GM12891 (cell line): ENCODE results near the gene SLC44A1.

Experiments used
- DNase-seq: peaks from one replicate; pipeline ENCODE4 v3.0.0; 2011; ENCODE audit warnings: low spot score; ENCODE audit not compliant: insufficient read length
- FAIRE-seq: peaks from 2 replicates; lab custom pipeline; 2011; peaks lifted over from hg19 to GRCh38; lab: Jason Lieb, UNC
- PAX5 ChIP-seq: IDR thresholded peaks from 2 replicates; pipeline ENCODE4 v1.6.1; 2011; ENCODE audit warnings: low read length, moderate library complexity, mild to moderate bottlenecking; ENCODE audit not compliant: insufficient read depth, severe bottlenecking
- POLR2A ChIP-seq: IDR thresholded peaks from 2 replicates; pipeline ENCODE4 v1.6.1; 2011; ENCODE audit warnings: low read depth, low read length, control low read depth
- POLR2AphosphoS5 ChIP-seq: IDR thresholded peaks from 2 replicates; pipeline ENCODE4 v1.6.1; 2011; ENCODE audit warnings: low read depth, low read length, control low read depth
- POU2F2 ChIP-seq: IDR thresholded peaks from 2 replicates; pipeline ENCODE4 v1.6.1; 2011; ENCODE audit warnings: low read depth, mild to moderate bottlenecking, control low read depth, low read length, moderate library complexity
- SPI1 ChIP-seq: IDR thresholded peaks from 2 replicates; pipeline ENCODE4 v1.6.1; 2011; ENCODE audit warnings: low read depth, low read length, control low read depth
- TAF1 ChIP-seq: IDR thresholded peaks from 2 replicates; pipeline ENCODE4 v1.6.1; 2011; ENCODE audit warnings: low read depth, low read length, control low read depth

SLC44A1 gene

DNA sequence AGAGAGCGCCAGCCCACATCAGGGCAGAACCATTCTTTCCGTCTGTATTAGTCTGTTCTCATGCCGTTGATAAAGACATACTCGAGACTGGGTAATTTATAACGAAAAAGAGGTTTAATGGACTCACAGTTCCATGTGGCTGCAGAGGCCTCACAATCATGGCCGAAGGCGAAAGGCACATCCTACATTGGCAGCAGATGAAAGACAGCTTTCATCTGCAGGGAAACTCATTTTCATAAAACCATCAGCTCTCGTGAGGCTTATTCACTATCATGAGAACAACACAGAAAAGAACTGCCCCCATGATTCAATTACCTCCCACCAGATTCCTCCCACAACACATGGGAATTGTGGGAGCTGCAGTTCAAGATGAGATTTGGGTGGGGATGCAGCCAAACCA, 198.7 kb downstream of the SLC44A1 start:
- DNase-seq: no peak
- FAIRE-seq: no peak
- TF ChIP-seq POLR2A (no peak), TAF1 (no peak), PAX5 (no peak), SPI1 (no peak), POLR2AphosphoS5 (no peak), POU2F2 (no peak)

DNA sequence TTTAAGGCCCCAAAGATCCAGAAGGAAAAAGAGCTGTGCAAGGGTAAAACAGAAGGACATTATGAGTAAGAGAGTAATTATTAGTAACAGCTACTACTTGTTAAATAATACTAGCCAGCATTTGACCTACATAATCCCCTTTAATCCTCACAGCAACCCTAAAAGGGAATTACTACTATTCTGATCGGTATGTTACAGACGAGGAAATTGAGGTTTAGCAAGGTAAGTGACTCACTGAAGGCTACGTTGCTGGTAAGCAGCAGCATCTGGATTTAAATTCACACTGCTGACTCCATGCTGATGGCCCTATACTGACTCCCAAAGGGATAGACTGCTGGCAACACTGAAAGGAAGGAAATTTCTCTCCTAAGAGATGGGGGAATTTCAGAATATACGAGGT, 199.7 kb downstream of the SLC44A1 start:
- TF ChIP-seq POLR2A (no peak), POLR2AphosphoS5 (no peak), SPI1 (no peak), TAF1 (no peak), POU2F2 (no peak), PAX5 (no peak)
- DNase-seq (no peak), FAIRE-seq (no peak)

DNA sequence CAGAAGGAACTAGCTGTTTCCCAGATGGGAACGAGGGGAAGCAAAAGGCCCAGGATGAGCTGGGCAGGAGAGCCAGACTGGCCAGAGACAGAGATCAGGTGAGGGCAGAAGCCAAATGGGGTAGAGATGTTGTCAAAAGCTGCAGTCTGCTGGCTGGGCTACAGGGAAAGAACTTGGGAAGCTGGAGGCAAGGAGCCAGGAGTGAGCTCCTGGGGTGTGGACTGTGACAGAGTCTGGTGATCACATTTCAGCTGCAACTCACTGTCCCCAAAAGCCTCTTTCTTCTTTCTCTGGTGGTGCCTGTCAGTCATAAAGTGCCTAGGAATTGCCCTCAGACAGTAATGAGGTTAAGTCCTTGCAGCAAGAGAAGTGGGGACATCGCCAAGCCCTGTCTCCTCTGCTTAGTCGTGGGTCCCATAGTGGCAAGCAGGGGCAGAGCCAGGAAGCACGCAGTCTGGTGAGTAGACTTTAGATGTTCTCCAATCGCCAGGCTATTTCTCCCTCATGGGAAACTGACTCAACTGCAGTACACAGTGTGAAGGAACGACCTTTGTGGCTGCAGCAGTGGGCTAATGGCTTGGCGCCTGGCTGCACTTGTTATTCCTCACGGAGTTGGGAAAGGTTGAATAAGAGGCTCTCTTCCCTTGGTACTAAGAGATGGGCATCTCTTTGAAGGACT, 200.9 kb downstream of the SLC44A1 start:
- FAIRE-seq: no peak
- no peak for DNase-seq
- TF ChIP-seq PAX5: no peak
- no peak for TF ChIP-seq POLR2AphosphoS5

DNA sequence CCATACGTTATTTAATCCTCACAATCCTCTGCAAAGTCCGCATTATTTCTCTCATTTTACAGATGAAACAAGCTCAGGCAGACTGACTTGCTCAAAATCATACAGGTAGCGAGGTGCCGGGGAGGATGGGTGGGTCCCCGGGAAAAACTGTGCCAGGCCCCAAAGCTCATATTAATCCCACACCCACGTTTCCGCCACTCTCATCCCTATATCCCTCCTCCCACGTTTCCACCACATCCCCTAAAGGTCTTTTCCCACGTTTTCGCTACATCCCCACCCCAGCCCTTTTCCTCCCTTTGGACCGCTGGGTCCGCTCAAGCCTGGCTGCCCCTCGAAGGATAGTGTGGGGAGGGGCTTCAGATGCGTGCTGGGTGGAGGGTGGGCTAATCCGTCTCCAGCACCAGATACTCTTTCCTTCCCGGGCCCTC, 202.9 kb downstream of the SLC44A1 start:
- DNase-seq: no peak
- no peak for FAIRE-seq
- TF ChIP-seq SPI1 (no peak), POU2F2 (no peak), PAX5 (no peak), POLR2AphosphoS5 (no peak), TAF1 (no peak), POLR2A (no peak)

DNA sequence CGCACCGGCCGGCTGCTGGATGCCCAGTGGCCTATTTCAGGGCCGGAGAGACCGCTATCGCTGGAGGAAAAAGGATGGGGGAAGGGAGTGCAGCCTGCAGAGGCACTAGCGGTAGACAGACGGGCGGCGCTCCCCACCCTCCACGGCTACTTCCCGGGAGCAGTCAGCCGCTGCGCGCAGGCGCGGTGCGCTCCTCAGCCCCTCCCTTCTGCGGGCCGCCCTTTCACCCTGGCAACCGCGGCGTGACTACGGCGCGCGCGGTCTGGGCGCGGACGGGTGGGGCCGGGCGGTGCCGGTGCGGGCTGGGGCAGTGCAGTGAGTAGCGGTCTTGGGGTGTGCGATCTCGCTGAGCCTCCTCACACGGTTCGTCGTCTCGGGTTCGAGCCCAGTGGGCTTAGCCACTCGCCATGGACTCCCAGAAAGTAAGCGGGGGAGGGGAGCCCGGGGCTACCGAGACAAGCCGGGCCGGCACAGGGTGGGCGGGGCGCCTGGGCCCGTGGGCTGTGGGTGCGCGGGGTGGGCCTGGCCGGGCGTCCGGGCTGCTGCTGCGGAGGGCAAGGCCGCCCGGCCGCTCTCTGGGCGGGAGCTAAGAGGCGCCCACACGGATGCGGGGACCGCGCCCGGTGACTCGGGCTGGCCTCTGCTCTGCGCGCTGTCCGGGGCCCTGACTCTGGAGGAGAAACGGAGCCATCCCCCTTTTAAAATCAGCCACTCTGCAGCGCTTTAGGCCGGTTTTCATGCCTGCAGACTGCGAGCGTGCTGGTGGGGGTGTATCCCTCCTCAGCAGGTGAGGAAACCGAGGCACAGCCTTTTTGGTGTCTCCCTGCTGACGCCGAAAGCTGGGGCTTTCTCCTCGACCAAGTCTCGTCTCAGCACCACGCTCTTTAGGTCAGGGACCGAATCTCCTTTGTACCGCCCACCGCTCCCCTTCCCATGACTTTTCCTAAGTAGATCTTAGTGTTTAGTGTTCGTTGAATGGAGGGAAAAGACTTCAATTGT, 203.7 kb downstream of the SLC44A1 start, which contains the start of gene FSD1L:
Gene FSD1L, plus strand, starts transcription at position 221 of the 999 bp plus-strand sequence. Its CDS starts 187 bp downstream, at position 408.
- TF ChIP-seq POLR2AphosphoS5 (no peak), PAX5 (no peak), TAF1 (no peak), POU2F2 (no peak), SPI1 (no peak), POLR2A (no peak)
- FAIRE-seq (peak; percentile 98), DNase-seq (peak; percentile 79)

DNA sequence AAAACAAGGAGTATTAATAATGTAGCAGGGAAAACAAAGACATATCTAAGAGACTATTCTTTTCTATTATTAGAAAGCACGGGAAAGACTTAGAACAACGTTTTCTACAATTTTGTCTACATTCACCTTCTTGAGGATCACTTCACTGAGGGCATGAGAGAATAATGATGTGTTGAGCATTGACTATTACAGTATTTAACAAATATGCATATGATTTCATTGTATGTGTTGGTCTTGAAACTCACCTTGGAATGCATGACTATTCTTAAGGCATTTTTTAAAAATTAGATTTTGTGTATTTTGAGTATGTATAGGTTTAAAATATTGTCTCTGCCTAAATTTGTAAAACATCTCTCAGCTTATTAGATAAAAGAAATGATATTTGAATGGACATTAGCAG, 204.6 kb downstream of the SLC44A1 start:
- DNase-seq: no peak
- no peak for FAIRE-seq
- no peak for TF ChIP-seq TAF1
- TF ChIP-seq POLR2A: no peak
- no peak for TF ChIP-seq SPI1
- no peak for TF ChIP-seq PAX5
- no peak for TF ChIP-seq POLR2AphosphoS5
- no peak for TF ChIP-seq POU2F2

DNA sequence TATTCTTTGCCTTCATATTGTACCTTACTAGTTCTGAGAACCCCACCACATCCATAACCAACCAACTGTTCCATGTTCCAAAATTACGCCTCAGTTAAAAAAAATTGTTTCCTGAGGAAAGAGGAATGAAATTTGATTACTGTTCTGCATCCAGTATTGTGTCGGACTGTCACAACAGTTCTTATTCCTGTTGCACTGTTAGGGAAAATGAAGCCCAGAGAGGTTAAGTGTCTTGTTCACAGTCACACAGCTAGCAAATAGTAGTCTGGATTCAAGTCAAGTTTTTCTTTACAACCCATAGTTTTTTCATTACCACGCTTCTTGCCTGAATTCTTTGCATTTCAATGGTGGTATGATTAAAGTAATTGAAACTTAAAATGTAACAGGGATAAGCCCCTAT, 207.7 kb downstream of the SLC44A1 start:
- FAIRE-seq: no peak
- DNase-seq: no peak
- TF ChIP-seq TAF1: no peak
- no peak for TF ChIP-seq POU2F2
- no peak for TF ChIP-seq PAX5
- no peak for TF ChIP-seq POLR2A
- TF ChIP-seq SPI1: no peak
- no peak for TF ChIP-seq POLR2AphosphoS5

DNA sequence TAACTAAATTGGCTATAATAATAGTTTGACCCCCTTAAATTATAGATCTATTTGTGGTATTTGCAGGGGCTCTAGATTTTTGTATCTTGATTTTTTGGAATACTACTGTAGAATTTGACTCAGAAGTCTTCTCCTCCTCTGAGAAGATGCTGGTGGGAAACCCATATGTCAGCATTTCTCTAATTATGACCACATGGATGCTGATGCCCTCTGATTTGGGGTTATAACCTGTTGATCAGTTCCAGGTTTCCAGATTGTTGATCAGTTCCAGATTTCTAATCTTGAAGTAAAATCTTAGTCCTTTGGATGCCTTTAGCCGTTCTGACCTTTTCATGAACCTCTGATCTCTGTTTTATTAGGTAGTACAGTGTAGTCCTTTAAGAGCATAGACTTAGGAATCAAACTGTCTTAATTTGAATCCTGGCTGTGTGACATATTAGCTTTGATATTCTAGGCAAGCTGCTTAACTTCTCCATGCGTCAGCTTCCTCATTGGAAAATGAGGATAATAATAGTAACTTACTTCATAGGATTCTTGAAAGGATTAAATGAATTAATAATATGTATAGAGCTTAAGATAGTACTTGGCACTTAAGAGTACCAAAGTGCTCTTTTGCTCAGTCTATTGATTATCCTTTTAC, 211.5 kb downstream of the SLC44A1 start:
- TF ChIP-seq POU2F2 (no peak), PAX5 (no peak), POLR2A (no peak), TAF1 (no peak), POLR2AphosphoS5 (no peak), SPI1 (no peak)
- no peak for DNase-seq
- FAIRE-seq: no peak

DNA sequence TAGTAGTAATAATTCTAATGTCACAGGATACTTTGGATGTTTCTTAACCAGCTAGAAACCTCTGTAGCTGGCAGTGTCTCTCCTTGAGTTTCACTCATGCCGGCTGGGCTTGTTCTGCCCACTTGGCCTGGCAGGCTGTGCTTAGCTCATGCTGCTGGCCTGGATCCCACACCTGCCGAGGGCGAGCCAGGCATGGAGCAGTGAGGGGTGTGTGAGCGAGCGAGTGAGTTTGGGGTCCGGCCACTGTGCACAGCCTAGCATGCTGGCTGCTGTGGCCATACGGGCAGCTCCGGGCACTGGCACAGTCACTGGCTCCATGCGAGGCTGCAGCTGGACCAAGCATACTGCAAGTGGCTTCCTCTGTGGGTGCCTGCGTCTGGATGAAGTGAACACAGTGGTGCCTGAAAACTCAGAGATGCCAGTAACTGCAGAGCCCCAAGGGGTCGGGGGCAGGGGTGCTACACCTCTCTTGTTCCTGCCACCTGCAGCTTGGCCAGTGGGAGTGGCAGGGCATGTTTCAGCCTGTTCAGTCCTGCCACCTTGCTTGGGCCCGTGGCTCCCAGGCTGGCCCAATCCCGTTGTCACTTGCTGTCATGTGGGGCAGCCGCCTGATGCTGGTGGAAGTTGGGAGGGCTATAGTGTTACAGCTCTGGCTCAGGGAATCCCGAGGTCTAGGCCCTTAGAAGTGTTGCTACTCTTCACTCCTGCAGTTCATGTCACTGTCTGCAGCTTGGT, 213.3 kb downstream of the SLC44A1 start:
- DNase-seq (no peak), FAIRE-seq (no peak)
- TF ChIP-seq SPI1: no peak
- no peak for TF ChIP-seq PAX5
- TF ChIP-seq TAF1: no peak
- TF ChIP-seq POU2F2: no peak
- TF ChIP-seq POLR2AphosphoS5: no peak
- no peak for TF ChIP-seq POLR2A
